ENCODE results near the gene ZMYND8.

DNA sequence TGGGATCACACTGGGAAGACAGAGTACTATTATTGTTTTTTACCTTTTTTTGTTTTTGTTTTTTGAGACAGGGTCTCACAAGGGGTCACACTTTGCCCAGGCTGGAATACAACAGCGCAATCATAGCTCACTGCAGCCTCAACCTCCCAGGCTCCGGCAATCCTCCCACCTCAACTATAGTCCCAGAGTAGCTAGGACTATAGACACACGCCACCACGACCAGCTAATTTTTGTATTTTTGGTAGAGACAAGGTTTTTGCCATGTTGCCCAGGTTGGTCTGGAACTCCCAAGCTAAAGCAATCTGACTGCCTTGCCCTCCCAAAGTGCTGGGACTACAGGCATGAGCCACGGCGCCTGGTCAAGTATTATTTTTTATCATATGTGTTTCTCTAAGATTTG, 81.0 kb downstream of the ZMYND8 start:
- TF ChIP-seq POLR2A (IDR thresholded peaks at IDR 0.05) (no peak), POLR2AphosphoS5 (IDR thresholded peaks at IDR 0.05) (no peak)
